Measurements from ENCODE around the gene LAMA2.

The LAMA2 gene

GRCh38 chr6:129206821-129207220 is 323.9 kb downstream of the LAMA2 start:
- H3K4me3 ChIP-seq (ENCODE audit: low read depth, low read length): no peak overlapping the region

DNA sequence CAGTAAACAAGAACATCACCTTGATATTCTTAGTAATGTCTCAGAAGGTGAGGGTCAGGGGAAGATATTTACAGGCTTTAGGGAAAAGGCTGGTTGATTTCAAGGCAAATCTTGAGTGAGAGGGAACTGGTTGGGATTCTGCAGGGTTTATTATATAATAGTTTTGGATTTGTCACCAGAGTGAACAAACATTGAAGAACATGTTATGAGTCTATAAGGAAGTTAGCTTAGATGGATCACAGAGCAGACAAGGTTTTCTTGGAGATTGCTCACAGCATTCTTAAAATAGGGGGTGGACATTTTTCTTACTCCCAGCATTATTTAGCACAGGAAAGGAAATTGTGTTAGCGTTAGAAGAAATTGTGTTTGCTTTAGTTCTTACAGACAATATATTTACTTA is 324.9 kb downstream of the LAMA2 start:
- no peak overlapping the region for H3K4me3 ChIP-seq (ENCODE audit: low read depth, low read length)

GRCh38 chr6:129208415-129209034 is 325.6 kb downstream of the LAMA2 start:
- H3K4me3 ChIP-seq (ENCODE audit: low read depth, low read length): no peak overlapping the region

DNA sequence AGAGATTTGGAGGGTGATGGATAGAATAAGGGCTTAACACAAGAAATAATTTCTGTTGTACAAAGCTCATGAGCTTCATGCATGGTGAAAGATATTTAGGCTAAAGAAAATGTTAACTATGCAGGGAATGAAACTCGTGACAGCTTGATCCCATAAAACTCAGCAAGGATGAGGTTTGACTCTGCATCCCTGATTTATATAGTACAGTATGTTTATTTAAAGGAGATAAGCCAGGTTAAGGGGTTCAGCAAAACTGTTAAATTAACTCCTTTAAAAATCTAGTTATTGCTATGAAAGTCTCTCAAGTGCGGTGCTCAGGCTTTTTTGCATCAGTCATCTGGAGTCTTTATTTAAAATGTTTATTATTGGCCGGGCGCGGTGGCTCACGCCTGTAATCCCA is 326.4 kb downstream of the LAMA2 start:
- no peak overlapping the region for H3K4me3 ChIP-seq (ENCODE audit: low read depth, low read length)

DNA sequence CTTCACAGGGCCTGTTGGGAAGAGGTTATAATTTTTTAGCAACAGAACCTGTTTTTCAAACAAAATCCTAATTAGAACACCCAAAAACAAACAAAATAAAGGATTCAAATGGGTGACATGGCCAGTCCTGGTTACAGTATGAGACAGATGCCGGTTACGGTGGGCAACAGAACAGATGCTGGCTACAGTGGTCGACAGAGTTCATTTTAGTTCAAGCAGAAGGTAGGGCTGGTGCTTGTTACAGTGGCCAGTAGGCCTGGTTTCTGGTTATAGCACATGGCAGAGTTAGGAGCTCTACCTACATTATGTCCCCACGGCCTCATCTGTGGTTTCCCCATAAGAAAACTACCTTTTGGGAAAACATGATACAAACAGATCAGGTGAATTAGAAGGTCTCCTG is 327.7 kb downstream of the LAMA2 start:
- H3K4me3 ChIP-seq (ENCODE audit: low read depth, low read length): no peak overlapping the region

- no peak overlapping the region for H3K4me3 ChIP-seq (ENCODE audit: low read depth, low read length)
Observed at GRCh38 chr6:129211626-129212025, 328.7 kb downstream of the LAMA2 start.

DNA sequence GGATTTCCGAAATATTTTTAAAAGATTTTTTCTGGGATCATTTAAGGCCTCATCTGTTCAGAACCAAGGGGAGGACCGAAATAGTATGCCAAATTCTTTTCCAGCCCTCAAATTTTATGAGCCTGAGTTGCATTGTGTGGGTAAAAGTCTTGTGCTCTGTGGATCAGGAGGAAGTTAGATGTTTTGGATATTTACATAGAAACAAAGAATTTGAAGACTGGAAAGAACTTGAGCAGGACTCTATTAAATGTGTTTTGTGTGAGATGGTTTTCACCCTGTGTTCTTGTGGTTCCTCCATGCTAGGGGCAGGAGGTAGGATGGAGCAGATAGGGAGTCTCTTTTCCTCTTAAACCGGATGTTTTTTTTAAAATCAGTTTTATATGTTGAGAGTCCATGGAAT is 329.1 kb downstream of the LAMA2 start:
- H3K4me3 ChIP-seq (ENCODE audit: low read depth, low read length): no peak overlapping the region

DNA sequence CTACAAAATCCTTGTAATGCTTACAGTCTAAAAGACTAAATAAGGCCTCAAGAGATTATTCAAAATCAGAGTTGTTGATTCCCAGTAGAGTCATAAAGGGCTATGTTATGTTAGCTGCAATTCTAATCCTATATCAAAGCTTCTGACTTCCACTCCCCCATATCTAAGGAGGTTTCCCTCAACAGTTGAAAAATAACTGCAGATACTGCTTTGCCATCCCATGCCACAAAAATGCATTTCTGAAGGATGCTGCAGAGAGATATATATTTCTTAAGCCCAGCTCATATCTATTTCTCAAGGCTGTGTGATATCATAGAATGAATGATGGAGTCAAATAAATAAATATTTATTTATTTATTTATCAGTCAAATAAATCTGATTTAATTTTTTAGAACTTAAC is 332.3 kb downstream of the LAMA2 start:
- no peak overlapping the region for H3K4me3 ChIP-seq (ENCODE audit: low read depth, low read length)

- no peak overlapping the region for H3K4me3 ChIP-seq (ENCODE audit: low read depth, low read length)
Observed at GRCh38 chr6:129215916-129216520, 333.1 kb downstream of the LAMA2 start.

DNA sequence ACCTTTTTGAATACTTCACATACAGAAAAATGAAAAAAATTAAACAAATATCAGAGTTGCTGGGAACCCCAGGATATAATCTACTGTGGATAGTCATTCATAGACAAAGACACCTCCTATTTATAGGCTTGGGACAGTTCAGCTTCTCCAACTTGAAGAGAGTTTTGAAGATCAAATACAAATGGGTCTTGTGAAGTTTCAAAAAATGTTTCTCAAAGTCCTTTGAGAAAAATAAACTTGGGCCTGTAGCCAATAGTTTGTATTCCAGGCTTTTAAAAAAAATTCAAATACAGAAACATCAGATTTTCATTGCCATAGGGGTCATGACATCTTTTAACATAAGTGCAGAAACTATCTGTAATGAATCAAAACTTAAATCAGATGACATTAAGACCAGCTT is 334.8 kb downstream of the LAMA2 start:
- no peak overlapping the region for H3K4me3 ChIP-seq (ENCODE audit: low read depth, low read length)

DNA sequence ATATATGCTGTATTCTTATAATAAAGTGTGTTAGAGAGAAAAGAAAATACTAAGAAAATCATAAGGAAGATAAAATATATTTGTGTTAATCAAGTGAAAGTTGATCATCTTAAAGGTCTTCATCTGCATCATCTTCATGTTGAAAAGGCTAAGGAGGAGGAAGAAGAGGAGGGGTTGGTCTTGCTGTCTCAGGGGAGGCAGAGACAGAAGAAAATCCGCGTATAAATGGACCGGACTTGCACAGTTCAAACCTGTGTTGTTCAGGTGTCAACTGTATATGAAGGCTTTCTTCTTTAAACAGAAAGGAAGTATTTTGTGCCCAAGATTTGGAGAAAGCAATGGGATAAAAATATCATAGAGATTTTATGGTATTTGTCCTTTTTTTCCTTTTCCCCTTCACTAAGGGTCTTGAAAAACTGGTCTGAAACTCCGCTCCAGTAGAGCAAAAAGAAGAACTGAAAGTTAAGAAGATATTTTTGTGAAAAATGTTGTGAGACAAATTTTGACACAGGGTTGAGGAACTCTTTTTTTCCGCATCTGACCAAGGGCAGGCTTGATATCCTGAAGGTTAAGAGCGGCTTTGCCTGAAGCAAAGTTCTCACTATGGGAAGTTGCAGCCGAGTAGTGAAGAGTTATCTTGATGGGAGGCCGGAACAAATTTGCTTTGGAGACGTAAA is 350.7 kb downstream of the LAMA2 start:
- no peak overlapping the region for H3K4me3 ChIP-seq (ENCODE audit: low read depth, low read length)

DNA sequence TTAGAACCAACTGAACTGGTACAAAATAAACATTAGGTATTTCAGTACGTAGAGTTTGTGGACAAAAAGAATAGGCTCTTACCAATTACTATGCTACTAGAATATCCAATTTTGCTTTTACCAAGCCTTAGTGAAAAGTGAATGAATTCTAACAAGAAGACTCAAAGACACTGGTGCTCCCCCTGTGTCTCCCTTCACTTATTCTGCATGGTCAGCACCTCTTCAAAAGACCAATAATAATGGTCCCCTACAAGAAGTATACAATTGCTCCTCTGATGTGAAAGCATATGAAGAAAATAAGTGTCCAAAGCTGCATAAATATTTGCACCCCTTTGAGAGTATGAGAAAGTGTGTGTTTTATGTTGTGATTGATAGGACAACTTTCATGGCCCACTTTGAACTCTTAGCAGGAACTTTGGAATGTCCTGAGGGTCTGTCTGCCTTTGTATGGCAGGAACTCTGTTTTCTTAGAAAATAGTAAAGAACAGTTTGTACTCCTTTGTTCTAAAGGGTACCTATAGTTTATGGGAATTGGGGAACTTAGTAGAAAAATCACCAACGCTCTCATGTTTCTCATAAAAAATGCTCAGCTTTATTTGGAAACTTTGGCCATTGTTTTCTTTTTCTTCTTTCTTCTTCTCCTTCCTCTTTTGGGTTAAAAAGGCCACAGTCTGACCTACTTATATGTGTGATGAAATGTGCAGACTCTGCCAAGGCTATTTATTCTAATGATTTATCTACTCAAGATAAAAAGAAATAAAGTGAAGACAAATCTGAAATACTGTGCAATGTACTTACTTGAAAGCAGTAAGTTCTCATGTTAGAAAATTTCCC is 352.4 kb downstream of the LAMA2 start:
- no peak overlapping the region for H3K4me3 ChIP-seq (ENCODE audit: low read depth, low read length)

DNA sequence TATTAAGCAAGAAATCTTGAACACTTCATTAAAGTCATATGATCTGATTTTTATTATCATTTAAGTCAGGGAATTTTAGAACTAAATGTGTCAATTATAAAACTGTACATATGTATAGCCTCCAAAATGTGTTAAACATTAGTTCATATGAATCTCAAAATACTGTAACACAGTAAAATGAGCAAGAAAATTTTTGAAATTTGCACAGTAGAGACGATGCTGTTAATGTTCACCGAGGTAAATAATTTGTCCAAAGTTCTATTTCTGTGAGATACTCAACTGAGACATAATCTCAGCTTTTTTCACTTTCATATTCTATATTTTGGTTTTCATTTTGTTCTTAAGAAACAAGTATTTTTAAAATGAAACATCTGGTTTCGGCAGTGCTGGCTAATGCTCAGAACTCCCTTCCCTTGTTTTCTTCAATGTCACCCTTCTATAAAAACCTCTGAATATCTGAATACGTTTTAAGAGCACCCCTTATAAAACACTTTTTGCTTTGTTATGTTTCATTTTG is 353.1 kb downstream of the LAMA2 start:
- no peak overlapping the region for H3K4me3 ChIP-seq (ENCODE audit: low read depth, low read length)

- H3K4me3 ChIP-seq (ENCODE audit: low read depth, low read length): no peak overlapping the region
Observed at GRCh38 chr6:129238991-129239390, 356.1 kb downstream of the LAMA2 start.

DNA sequence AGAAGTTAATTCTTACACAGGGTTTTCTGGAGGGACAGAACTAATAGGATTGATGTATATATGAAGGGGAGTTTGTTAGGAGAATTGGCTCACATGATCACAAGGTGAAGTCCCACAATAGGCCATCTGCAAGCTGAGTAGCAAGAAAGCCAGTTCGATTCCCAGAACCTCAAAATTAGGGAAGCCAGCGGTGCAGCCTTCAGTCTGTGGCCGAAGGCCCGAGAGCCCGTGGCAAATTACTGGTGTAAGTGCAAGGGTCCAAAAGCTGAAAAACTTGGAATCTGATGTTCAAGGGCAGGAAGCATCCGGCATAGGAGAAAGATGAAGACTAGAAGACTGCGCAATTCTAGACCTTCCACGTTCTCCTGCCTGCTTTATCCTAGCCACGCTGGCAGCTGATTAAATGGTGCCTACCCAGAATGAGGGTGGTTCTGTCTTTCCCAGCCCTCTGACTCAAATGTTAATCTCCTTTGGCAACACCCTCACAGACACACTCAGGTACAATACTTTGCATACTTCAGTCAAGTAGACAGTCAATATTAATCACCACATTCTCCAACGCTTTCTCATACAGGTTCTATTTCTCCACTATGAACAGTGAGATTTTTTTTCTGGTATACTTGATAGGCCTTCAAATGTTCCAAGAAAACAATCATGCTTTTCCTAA is 357.0 kb downstream of the LAMA2 start:
- no peak overlapping the region for H3K4me3 ChIP-seq (ENCODE audit: low read depth, low read length)

DNA sequence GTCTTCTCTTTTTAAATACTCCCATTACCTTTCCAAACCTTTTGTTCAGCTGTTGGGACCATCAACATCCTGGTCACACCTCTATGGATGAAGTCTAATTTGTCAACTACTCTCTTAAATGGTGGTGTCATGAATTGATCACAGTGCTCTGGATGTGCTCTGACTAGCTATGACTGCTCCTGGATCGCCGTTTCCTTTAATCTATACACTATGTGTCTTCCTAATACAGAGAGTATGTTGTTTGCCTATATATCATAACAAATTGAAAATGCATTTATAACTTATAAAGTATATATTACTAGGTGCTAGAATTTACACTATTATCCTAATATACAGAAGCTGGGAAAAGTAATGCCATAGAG is 357.5 kb downstream of the LAMA2 start:
- H3K4me3 ChIP-seq (ENCODE audit: low read depth, low read length): no peak overlapping the region

- H3K4me3 ChIP-seq (ENCODE audit: low read depth, low read length): no peak overlapping the region
Observed at GRCh38 chr6:129242546-129242945, 359.6 kb downstream of the LAMA2 start.

DNA sequence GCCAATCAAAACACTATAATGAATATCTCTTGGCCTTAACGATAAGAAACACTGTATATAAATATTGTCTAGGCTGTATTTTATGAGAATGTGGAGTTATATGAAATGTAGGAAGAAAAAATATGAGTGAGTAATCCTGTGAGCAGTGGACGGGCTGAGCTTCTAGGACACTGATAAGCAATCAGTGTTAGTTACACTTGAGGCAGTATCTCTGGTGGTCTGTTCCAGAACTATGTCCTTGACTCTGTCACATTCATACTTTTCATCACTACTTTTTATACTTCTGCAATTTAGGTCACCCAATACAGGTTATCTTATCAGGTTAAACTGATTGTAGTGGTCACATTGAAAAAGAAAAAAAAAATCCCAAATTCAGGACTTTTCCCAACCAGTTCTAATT is 360.4 kb downstream of the LAMA2 start:
- no peak overlapping the region for H3K4me3 ChIP-seq (ENCODE audit: low read depth, low read length)

- H3K4me3 ChIP-seq (ENCODE audit: low read depth, low read length): no peak overlapping the region
Observed at GRCh38 chr6:129248946-129249345, 366.0 kb downstream of the LAMA2 start.

- no peak overlapping the region for H3K4me3 ChIP-seq (ENCODE audit: low read depth, low read length)
Observed at GRCh38 chr6:129251669-129252376, 368.9 kb downstream of the LAMA2 start.
